CD4-positive, alpha-beta T cell (primary cell): Measurements from ENCODE around the gene DCUN1D3. TPM values are rescaled to one million over a fixed set of nuclear protein-coding genes. Genes with fewer than 3 reads are reported as not detected.

Source experiments
- ATAC-seq: fragments of 200-7000 bp; cut with Tn5 transposase; one replicate; pipeline ENCODE4 v1.10.0; 2022; ENCODE audit warnings: mild to moderate bottlenecking; ENCODE audit not compliant: poor library complexity
- CTCF ChIA-PET: fragments of 350-600 bp; sonication (Branson Sonifier 250); formaldehyde crosslinking; loops from one replicate; lab custom pipeline; 2021; ENCODE audit warnings: antibody characterized with exemption, inconsistent platforms; lab: Charles Lee
- POLR2A ChIA-PET: fragments of 350-600 bp; sonication (Branson Sonifier 250); formaldehyde crosslinking; loops from one replicate; lab custom pipeline; 2021; ENCODE audit warnings: antibody characterized with exemption, inconsistent platforms; lab: Charles Lee
- DNase-seq, 14 experiments: peaks; one replicate each; pipeline ENCODE4 v3.0.0-alpha.2; 2013 to 2020; ENCODE audit warnings: mixed read lengths in 2 of 14
- H3K27ac ChIP-seq, 2 donors: one replicate each; pipeline versions ENCODE4 v1.5.1 to v1.7.0; 2013; ENCODE audit warnings: low read length in 2 of 2, low read depth in 1 of 2, mild to moderate bottlenecking in 1 of 2
- H3K27me3 ChIP-seq, 2 experiments: 1 replicate in 1 of 2; 2 replicates in 1 of 2; pipeline versions ENCODE4 v1.6.1 to v1.7.0; 2013; ENCODE audit warnings: low read length in 2 of 2, control low read depth in 1 of 2, mild to moderate bottlenecking in 1 of 2, moderate library complexity in 1 of 2; ENCODE audit not compliant: insufficient read depth in 2 of 2, control insufficient read depth in 1 of 2
- H3K36me3 ChIP-seq: one replicate; pipeline ENCODE4 v1.6.1; 2013; ENCODE audit warnings: low read length, control low read depth; ENCODE audit not compliant: insufficient read depth
- H3K4me1 ChIP-seq: one replicate; pipeline ENCODE4 v1.6.1; 2013; ENCODE audit warnings: low read length, control low read depth; ENCODE audit not compliant: insufficient read depth
- H3K4me3 ChIP-seq: one replicate; pipeline ENCODE4 v1.5.1; 2013; ENCODE audit warnings: mild to moderate bottlenecking, low read length, moderate library complexity
- H3K9me3 ChIP-seq, 2 experiments: 1 replicate in 1 of 2; 2 replicates in 1 of 2; pipeline versions ENCODE4 v1.6.1 to v1.7.0; 2013; ENCODE audit warnings: low read length in 2 of 2, mild to moderate bottlenecking in 2 of 2, control low read depth in 1 of 2, moderate library complexity in 1 of 2; ENCODE audit not compliant: control insufficient read depth in 1 of 2, insufficient read depth in 1 of 2
- H3K27ac Mint-ChIP-seq: one replicate; pipeline ENCODE4 v1.8.0; 2020; ENCODE audit warnings: mixed read lengths
- H3K27me3 Mint-ChIP-seq: one replicate; pipeline ENCODE4 v1.8.0; 2021; ENCODE audit warnings: mixed read lengths
- H3K36me3 Mint-ChIP-seq: one replicate; pipeline ENCODE4 v1.8.0; 2021; ENCODE audit warnings: low read depth, mixed read lengths
- H3K4me1 Mint-ChIP-seq: one replicate; pipeline ENCODE4 v1.8.0; 2021; ENCODE audit warnings: low read depth, mixed read lengths
- H3K4me3 Mint-ChIP-seq: one replicate; pipeline ENCODE4 v1.8.0; 2020; ENCODE audit warnings: mild to moderate bottlenecking, mixed read lengths
- H3K9me3 Mint-ChIP-seq: one replicate; pipeline ENCODE4 v1.8.0; 2020; ENCODE audit warnings: mixed read lengths
- intact Hi-C, 2 experiments: fragments of 100-400 bp; cut with DNase I in 1 of 2; cut with micrococcal nuclease in 1 of 2; formaldehyde crosslinking; loops; one replicate each; pipeline versions ENCODE4 v1.15.1 to v1.9.0; 2023 to 2025; cut with DNase I, micrococcal nuclease
- total RNA-seq, 174 experiments: library from RNA in 2 of 174; stranded (reverse) in 2 of 174; gene quantifications; one replicate each; pipeline ENCODE4 v1.2.3 and lab custom pipeline; 2021 to 2026
- TF ChIP-seq, protein P1 (sequence below): fragments of 200-600 bp; IDR thresholded peaks from one replicate; pipeline ENCODE4 v1.8.0; 2022; ENCODE audit warnings: antibody characterized with exemption, mild to moderate bottlenecking

Gene DCUN1D3
- total RNA-seq, 2 experiments from 2014 or later, result 1.9 TPM

DNA sequence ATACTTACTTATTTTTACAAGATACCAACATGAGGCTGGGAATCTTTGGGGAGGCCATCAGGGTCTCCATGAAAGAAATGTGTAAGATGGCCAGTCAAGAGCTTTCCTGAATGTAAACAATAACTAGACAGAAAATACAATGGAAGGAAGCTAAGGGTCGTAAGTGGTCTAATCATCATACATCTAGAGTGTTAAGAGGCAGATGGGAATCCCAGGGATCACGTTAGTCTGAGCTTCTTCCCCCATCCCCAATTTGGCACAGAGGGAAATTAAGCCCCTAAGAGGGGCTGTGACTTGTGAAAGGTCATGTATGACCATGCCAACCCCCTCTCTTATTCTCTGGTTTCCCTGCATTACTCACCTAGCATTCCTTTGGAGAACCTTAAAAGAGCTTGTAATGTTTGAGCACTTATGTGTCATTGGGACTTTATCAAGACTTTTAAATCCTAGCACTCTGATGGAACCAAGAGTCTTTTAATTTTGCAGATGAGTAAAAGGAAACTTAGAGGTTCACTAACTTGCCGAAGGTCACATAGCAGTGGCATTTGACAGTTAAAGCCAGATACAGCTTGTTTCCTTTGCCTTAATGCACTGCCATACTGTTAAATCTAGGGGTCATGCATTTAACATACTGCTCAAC lies 46.1 kb downstream of the DCUN1D3 start:
- Histone ChIP-seq H3K36me3 (no peaks in the 10 kb centered on the region), H3K4me3 (no peak overlapping the region), H3K9me3 (no peaks in the 10 kb centered on the region), H3K27me3 (no peaks in the 10 kb centered on the region), H3K4me1 (peaks cover 3% of the 10 kb centered on the region), H3K27ac (no peak overlapping the region)
- Mint-ChIP-seq H3K4me3 (no peak overlapping the region), H3K4me1 (peaks cover 6% of the 10 kb centered on the region), H3K36me3 (peaks cover 11% of the 10 kb centered on the region), H3K9me3 (no peaks in the 10 kb centered on the region), H3K27ac (peak overlapping the region; percentile 9), H3K27me3 (no peaks in the 10 kb centered on the region)
- ChIA-PET POLR2A (interaction anchor here (0.6 kb wide), 1 partner anchor 702 kb away, joined by 6 read pairs; no protein-coding TSS in a partner anchor), CTCF (no interaction called here)
- no peak for ATAC-seq
- intact Hi-C loops, result loop anchor here (5.0 to 10.0 kb wide), 3 partner anchors 143 to 701 kb away; no protein-coding TSS in a partner anchor
- no peak for DNase-seq
- TF ChIP-seq, protein P1, sequence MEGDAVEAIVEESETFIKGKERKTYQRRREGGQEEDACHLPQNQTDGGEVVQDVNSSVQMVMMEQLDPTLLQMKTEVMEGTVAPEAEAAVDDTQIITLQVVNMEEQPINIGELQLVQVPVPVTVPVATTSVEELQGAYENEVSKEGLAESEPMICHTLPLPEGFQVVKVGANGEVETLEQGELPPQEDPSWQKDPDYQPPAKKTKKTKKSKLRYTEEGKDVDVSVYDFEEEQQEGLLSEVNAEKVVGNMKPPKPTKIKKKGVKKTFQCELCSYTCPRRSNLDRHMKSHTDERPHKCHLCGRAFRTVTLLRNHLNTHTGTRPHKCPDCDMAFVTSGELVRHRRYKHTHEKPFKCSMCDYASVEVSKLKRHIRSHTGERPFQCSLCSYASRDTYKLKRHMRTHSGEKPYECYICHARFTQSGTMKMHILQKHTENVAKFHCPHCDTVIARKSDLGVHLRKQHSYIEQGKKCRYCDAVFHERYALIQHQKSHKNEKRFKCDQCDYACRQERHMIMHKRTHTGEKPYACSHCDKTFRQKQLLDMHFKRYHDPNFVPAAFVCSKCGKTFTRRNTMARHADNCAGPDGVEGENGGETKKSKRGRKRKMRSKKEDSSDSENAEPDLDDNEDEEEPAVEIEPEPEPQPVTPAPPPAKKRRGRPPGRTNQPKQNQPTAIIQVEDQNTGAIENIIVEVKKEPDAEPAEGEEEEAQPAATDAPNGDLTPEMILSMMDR, result no peak

DNA sequence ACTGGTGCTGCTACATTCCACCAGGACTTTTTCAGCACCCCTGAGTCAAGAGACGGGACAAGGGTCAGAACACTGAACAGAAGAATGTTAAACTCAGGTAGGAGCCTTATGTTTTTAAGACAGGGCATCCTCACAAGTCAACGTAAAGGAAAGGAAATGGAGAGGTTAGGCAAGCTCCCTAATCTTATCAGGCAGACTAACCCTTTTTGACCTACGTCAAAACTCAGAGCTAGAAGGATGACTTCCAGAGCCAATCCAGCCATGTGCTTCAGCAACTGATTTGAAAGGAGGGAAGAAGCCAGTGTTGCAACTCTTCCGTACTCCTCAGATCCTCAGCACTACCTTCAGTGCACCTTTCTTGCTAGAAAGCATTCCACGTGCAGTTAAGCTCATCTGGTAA lies 47.0 kb downstream of the DCUN1D3 start:
- Mint-ChIP-seq H3K9me3 (no peaks in the 10 kb centered on the region), H3K36me3 (peaks cover 7% of the 10 kb centered on the region)
- POLR2A ChIA-PET, result interaction anchor here (1.6 kb wide), 1 partner anchor 47 kb away, joined by 4 read pairs; the partner anchor contains the start of genes DCUN1D3 and LYRM1

DNA sequence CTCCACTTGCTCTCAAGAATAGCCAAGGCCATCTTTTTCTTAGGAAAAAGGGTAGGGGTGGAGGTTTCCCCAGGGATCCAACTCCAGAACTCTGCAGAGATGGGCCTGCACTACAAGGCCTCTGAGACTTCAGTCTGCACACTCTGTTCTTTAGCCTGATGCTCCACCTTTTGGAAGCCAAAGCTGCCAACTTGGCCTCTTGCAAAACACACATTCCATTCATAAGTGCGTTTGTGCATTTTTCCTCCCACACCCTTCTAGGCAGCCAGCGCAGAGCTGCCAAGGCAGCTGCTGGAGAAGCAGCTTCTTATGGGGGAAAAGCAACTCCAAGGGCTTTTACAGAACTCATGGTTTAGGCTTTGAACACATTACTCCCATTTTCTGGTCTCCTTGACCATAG lies 48.6 kb downstream of the DCUN1D3 start:
- intact Hi-C loops, result loop anchor here (2.0 to 10.0 kb wide), 5 partner anchors 23 to 703 kb away; no protein-coding TSS in a partner anchor
- DNase-seq, result no peak
- Histone ChIP-seq H3K27ac (no peak overlapping the region), H3K36me3 (no peaks in the 10 kb centered on the region), H3K4me3 (no peak overlapping the region), H3K9me3 (no peaks in the 10 kb centered on the region), H3K27me3 (no peaks in the 10 kb centered on the region), H3K4me1 (peaks cover 3% of the 10 kb centered on the region)
- TF ChIP-seq, protein P1, result no peak
- Mint-ChIP-seq H3K27me3 (no peaks in the 10 kb centered on the region), H3K9me3 (no peaks in the 10 kb centered on the region), H3K27ac (no peak overlapping the region), H3K36me3 (peaks cover 7% of the 10 kb centered on the region), H3K4me3 (no peak overlapping the region), H3K4me1 (peaks cover 6% of the 10 kb centered on the region)
- CTCF ChIA-PET, result no interaction called here
- POLR2A ChIA-PET, result no interaction called here
- ATAC-seq, result no peak

More for the DNA sequence above, 47.0 kb downstream of the DCUN1D3 start:
- peaks cover 6% of the 10 kb centered on the region for H3K4me1 Mint-ChIP-seq
- Histone ChIP-seq H3K4me1 (peaks cover 3% of the 10 kb centered on the region), H3K27me3 (no peaks in the 10 kb centered on the region), H3K4me3 (no peak overlapping the region), H3K9me3 (no peaks in the 10 kb centered on the region), H3K36me3 (no peaks in the 10 kb centered on the region), H3K27ac (no peak overlapping the region)
- no peak overlapping the region for H3K27ac Mint-ChIP-seq
- DNase-seq, result no peak
- ATAC-seq, result no peak
- TF ChIP-seq, protein P1, result no peak
- intact Hi-C loops, result loop anchor here (5.0 to 10.0 kb wide), 3 partner anchors 144 to 702 kb away; no protein-coding TSS in a partner anchor
- H3K4me3 Mint-ChIP-seq, result no peak overlapping the region
- CTCF ChIA-PET, result no interaction called here
- H3K27me3 Mint-ChIP-seq, result no peaks in the 10 kb centered on the region
